Testis (tissue), 2 donors: ENCODE results near the gene SCN9A.

ENCODE experiments used
- CTCF ChIP-seq, 3 experiments: fragments of 450-650 bp in 2 of 3; fragments of 200-600 bp in 1 of 3; sonication (generic) in 1 of 3; IDR thresholded peaks; one replicate each; pipeline ENCODE4 v1.5.1; 2016 to 2019; ENCODE audit warnings: antibody characterized with exemption in 3 of 3, mild to moderate bottlenecking in 2 of 3, moderate library complexity in 1 of 3
- POLR2A ChIP-seq: fragments of 450-650 bp; IDR thresholded peaks from one replicate; pipeline ENCODE4 v1.6.1; 2017; ENCODE audit warnings: antibody characterized with exemption, mild to moderate bottlenecking, moderate library complexity

GRCh38 chr2:166158546-166158945 lies 217.2 kb downstream of the SCN9A start:
- TF ChIP-seq CTCF (IDR thresholded peaks at IDR 0.05) = no peak
- no peak for TF ChIP-seq POLR2A
